ENCODE measurements around the gene MTG2. TPM values are rescaled to one million over a fixed set of nuclear protein-coding genes. Genes with fewer than 3 reads are reported as not detected.

MTG2 gene
- polyA plus RNA-seq, 1 donor from 2014 or later, result 36.1 TPM

- Histone ChIP-seq H3K36me3 (ENCODE audit: insufficient read depth, low read length) (no peaks in the 10 kb centered on the region), H3K27me3 (ENCODE audit: insufficient read depth, low read depth, low read length) (no peaks in the 10 kb centered on the region), H3K9me2 (ENCODE audit: insufficient read depth, low read length) (no peaks in the 10 kb centered on the region), H2AFZ (ENCODE audit: low read depth, low read length) (no peak overlapping the region), H3K79me2 (replicated peaks; ENCODE audit: insufficient read depth, low read length) (no peaks in the 10 kb centered on the region), H3K9ac (ENCODE audit: low read length) (no peak overlapping the region), H4K20me1 (ENCODE audit: insufficient read depth) (no peaks in the 10 kb centered on the region), H3K27ac (ENCODE audit: low read length) (no peak overlapping the region), H3K4me3 (ENCODE audit: low read length) (no peak overlapping the region), H3F3A (ENCODE audit: insufficient read depth, low read length, poor library complexity, severe bottlenecking) (no peaks in the 10 kb centered on the region), H3K9me3 (ENCODE audit: low read length) (no peaks in the 10 kb centered on the region), H3K4me2 (ENCODE audit: low read length) (no peak overlapping the region)
- no peak for TF ChIP-seq MXI1 (conservative IDR thresholded peaks at IDR 0.05; ENCODE audit: poor library complexity, severe bottlenecking)
Observed at GRCh38 chr20:62163986-62164762, 18.7 kb upstream of the MTG2 start.

- Histone ChIP-seq H4K20me1 (ENCODE audit: insufficient read depth) (no peaks in the 10 kb centered on the region), H3K27ac (ENCODE audit: low read length) (no peak overlapping the region), H2AFZ (ENCODE audit: low read depth, low read length) (no peak overlapping the region), H3F3A (ENCODE audit: insufficient read depth, low read length, poor library complexity, severe bottlenecking) (no peaks in the 10 kb centered on the region), H3K9ac (ENCODE audit: low read length) (no peak overlapping the region), H3K4me3 (ENCODE audit: low read length) (no peak overlapping the region), H3K9me2 (ENCODE audit: insufficient read depth, low read length) (no peaks in the 10 kb centered on the region), H3K79me2 (replicated peaks; ENCODE audit: insufficient read depth, low read length) (no peaks in the 10 kb centered on the region), H3K9me3 (ENCODE audit: low read length) (no peaks in the 10 kb centered on the region), H3K36me3 (ENCODE audit: insufficient read depth, low read length) (no peaks in the 10 kb centered on the region), H3K27me3 (ENCODE audit: insufficient read depth, low read depth, low read length) (no peaks in the 10 kb centered on the region), H3K4me2 (ENCODE audit: low read length) (no peak overlapping the region)
- TF ChIP-seq SMC3 (conservative IDR thresholded peaks at IDR 0.05; ENCODE audit: poor library complexity), result no peak
- no peak for TF ChIP-seq REST (IDR thresholded peaks at IDR 0.05; ENCODE audit: borderline replicate concordance)
- no peak for TF ChIP-seq POLR2AphosphoS5 (IDR thresholded peaks at IDR 0.05)
- TF ChIP-seq EZH2 (IDR thresholded peaks at IDR 0.05; ENCODE audit: borderline replicate concordance, insufficient read depth, low read length, poor library complexity, severe bottlenecking), result no peak
- TF ChIP-seq, protein P1, sequence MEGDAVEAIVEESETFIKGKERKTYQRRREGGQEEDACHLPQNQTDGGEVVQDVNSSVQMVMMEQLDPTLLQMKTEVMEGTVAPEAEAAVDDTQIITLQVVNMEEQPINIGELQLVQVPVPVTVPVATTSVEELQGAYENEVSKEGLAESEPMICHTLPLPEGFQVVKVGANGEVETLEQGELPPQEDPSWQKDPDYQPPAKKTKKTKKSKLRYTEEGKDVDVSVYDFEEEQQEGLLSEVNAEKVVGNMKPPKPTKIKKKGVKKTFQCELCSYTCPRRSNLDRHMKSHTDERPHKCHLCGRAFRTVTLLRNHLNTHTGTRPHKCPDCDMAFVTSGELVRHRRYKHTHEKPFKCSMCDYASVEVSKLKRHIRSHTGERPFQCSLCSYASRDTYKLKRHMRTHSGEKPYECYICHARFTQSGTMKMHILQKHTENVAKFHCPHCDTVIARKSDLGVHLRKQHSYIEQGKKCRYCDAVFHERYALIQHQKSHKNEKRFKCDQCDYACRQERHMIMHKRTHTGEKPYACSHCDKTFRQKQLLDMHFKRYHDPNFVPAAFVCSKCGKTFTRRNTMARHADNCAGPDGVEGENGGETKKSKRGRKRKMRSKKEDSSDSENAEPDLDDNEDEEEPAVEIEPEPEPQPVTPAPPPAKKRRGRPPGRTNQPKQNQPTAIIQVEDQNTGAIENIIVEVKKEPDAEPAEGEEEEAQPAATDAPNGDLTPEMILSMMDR (IDR thresholded peaks at IDR 0.05; ENCODE audit: poor library complexity, severe bottlenecking), result no peak
- no peak for TF ChIP-seq MXI1 (conservative IDR thresholded peaks at IDR 0.05; ENCODE audit: poor library complexity, severe bottlenecking)
- no peak for TF ChIP-seq EP300 (conservative IDR thresholded peaks at IDR 0.05; ENCODE audit: poor library complexity, severe bottlenecking)
- TF ChIP-seq TAF1 (IDR thresholded peaks at IDR 0.05; ENCODE audit: low read depth), result no peak
- TF ChIP-seq RAD21 (conservative IDR thresholded peaks at IDR 0.05), result no peak
Observed at GRCh38 chr20:62164879-62165761, 17.7 kb upstream of the MTG2 start.

All from neural cell (in vitro differentiated cells).